ENCODE measurements around the gene CHD9.

DNA sequence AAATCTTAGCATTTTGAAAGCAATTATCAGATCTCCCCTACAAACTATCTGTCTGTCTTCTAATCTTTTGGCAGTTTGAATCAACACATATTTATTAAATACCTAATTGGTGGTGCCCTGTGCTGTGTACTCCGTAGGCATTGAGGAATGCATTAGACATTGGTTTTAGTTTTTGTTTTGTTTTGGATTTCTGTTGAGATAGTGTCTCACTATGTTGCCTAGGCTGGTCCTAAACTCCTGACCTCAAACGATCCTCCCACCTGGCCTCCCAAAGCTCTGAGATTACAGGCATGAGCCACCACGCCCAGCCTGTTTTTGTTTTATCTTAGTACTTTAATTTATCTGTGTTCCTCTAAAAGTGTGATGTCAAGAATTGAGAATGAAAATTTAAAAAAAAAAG lies 254.7 kb downstream of the CHD9 start:
- TF ChIP-seq, protein P1, sequence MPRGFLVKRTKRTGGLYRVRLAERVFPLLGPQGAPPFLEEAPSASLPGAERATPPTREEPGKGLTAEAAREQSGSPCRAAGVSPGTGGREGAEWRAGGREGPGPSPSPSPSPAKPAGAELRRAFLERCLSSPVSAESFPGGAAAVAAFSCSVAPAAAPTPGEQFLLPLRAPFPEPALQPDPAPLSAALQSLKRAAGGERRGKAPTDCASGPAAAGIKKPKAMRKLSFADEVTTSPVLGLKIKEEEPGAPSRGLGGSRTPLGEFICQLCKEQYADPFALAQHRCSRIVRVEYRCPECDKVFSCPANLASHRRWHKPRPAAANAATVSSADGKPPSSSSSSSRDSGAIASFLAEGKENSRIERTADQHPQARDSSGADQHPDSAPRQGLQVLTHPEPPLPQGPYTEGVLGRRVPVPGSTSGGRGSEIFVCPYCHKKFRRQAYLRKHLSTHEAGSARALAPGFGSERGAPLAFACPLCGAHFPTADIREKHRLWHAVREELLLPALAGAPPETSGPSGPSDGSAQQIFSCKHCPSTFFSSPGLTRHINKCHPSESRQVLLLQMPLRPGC (tag by site-specific recombination; IDR thresholded peaks at IDR 0.05), result no peak
- TF ChIP-seq, protein P2, sequence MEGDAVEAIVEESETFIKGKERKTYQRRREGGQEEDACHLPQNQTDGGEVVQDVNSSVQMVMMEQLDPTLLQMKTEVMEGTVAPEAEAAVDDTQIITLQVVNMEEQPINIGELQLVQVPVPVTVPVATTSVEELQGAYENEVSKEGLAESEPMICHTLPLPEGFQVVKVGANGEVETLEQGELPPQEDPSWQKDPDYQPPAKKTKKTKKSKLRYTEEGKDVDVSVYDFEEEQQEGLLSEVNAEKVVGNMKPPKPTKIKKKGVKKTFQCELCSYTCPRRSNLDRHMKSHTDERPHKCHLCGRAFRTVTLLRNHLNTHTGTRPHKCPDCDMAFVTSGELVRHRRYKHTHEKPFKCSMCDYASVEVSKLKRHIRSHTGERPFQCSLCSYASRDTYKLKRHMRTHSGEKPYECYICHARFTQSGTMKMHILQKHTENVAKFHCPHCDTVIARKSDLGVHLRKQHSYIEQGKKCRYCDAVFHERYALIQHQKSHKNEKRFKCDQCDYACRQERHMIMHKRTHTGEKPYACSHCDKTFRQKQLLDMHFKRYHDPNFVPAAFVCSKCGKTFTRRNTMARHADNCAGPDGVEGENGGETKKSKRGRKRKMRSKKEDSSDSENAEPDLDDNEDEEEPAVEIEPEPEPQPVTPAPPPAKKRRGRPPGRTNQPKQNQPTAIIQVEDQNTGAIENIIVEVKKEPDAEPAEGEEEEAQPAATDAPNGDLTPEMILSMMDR (tag by site-specific recombination; IDR thresholded peaks at IDR 0.05), result no peak
- TF ChIP-seq, protein P3, sequence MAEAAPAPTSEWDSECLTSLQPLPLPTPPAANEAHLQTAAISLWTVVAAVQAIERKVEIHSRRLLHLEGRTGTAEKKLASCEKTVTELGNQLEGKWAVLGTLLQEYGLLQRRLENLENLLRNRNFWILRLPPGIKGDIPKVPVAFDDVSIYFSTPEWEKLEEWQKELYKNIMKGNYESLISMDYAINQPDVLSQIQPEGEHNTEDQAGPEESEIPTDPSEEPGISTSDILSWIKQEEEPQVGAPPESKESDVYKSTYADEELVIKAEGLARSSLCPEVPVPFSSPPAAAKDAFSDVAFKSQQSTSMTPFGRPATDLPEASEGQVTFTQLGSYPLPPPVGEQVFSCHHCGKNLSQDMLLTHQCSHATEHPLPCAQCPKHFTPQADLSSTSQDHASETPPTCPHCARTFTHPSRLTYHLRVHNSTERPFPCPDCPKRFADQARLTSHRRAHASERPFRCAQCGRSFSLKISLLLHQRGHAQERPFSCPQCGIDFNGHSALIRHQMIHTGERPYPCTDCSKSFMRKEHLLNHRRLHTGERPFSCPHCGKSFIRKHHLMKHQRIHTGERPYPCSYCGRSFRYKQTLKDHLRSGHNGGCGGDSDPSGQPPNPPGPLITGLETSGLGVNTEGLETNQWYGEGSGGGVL (tag by site-specific recombination; IDR thresholded peaks at IDR 0.05), result no peak
- TF ChIP-seq, protein P4, sequence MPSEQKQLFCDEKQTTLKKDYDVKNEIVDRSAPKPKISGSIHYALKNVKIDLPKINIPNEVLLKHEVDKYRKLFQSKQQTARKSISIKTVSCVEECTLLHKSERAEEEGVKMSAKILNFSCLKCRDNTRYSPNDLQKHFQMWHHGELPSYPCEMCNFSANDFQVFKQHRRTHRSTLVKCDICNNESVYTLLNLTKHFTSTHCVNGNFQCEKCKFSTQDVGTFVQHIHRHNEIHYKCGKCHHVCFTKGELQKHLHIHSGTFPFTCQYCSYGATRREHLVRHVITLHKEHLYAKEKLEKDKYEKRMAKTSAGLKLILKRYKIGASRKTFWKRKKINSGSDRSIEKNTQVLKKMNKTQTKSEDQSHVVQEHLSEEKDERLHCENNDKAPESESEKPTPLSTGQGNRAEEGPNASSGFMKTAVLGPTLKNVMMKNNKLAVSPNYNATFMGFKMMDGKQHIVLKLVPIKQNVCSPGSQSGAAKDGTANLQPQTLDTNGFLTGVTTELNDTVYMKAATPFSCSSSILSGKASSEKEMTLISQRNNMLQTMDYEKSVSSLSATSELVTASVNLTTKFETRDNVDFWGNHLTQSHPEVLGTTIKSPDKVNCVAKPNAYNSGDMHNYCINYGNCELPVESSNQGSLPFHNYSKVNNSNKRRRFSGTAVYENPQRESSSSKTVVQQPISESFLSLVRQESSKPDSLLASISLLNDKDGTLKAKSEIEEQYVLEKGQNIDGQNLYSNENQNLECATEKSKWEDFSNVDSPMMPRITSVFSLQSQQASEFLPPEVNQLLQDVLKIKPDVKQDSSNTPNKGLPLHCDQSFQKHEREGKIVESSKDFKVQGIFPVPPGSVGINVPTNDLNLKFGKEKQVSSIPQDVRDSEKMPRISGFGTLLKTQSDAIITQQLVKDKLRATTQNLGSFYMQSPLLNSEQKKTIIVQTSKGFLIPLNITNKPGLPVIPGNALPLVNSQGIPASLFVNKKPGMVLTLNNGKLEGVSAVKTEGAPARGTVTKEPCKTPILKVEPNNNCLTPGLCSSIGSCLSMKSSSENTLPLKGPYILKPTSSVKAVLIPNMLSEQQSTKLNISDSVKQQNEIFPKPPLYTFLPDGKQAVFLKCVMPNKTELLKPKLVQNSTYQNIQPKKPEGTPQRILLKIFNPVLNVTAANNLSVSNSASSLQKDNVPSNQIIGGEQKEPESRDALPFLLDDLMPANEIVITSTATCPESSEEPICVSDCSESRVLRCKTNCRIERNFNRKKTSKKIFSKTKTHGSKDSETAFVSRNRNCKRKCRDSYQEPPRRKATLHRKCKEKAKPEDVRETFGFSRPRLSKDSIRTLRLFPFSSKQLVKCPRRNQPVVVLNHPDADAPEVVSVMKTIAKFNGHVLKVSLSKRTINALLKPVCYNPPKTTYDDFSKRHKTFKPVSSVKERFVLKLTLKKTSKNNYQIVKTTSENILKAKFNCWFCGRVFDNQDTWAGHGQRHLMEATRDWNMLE (tag by site-specific recombination; conservative IDR thresholded peaks at IDR 0.05; ENCODE audit: low read depth), result no peak

Data from HEK293 (cell line).